ENCODE results near the gene LCT. TPM values are rescaled to one million over a fixed set of nuclear protein-coding genes. Genes with fewer than 3 reads are reported as not detected.

LCT gene
- total RNA-seq, 1 experiment from 2014 or later, result 0.19 TPM

- H3K4me2 ChIP-seq (ENCODE audit: low read depth, low read length, poor library complexity, severe bottlenecking), result no peak overlapping the region
- DNase-seq, result no peak
- H3K27ac ChIP-seq (ENCODE audit: low read length), result no peak overlapping the region
- H3K79me2 ChIP-seq (ENCODE audit: low read length), result peaks cover 50% of the 10 kb centered on the region
- H3K36me3 ChIP-seq (ENCODE audit: insufficient read depth, low read length), result peaks cover 80% of the 10 kb centered on the region
- H3K27me3 ChIP-seq (ENCODE audit: low read length), result no peaks in the 10 kb centered on the region
- no peak overlapping the region for H3K4me3 ChIP-seq (ENCODE audit: low read length)
- no peak overlapping the region for H2AFZ ChIP-seq (ENCODE audit: low read length)
- no peak overlapping the region for H3K9ac ChIP-seq (ENCODE audit: low read length)
- H3K9me3 ChIP-seq (ENCODE audit: low read length), result no peaks in the 10 kb centered on the region
- H3K4me1 ChIP-seq (ENCODE audit: low read length), result no peaks in the 10 kb centered on the region
- no peaks in the 10 kb centered on the region for H3K9me2 ChIP-seq (replicated peaks; ENCODE audit: insufficient read depth, low read length)
- H4K20me1 ChIP-seq (ENCODE audit: insufficient read depth, low read depth, low read length), result no peaks in the 10 kb centered on the region; the same call in 1 of the 2 replicates
Measured at GRCh38 chr2:135863233-135863632, 26.2 kb upstream of the LCT start.

- Histone ChIP-seq H3K9ac (ENCODE audit: low read length) (no peak overlapping the region), H2AFZ (ENCODE audit: low read length) (no peak overlapping the region), H3K79me2 (ENCODE audit: low read length) (peaks cover 47% of the 10 kb centered on the region), H3K27ac (ENCODE audit: low read length) (no peak overlapping the region), H3K9me2 (replicated peaks; ENCODE audit: insufficient read depth, low read length) (no peaks in the 10 kb centered on the region), H3K4me3 (ENCODE audit: low read length) (no peak overlapping the region), H3K4me1 (ENCODE audit: low read length) (no peaks in the 10 kb centered on the region), H4K20me1 (ENCODE audit: insufficient read depth, low read depth, low read length) (no peaks in the 10 kb centered on the region; the same call in 1 of the 2 replicates), H3K27me3 (ENCODE audit: low read length) (no peaks in the 10 kb centered on the region), H3K9me3 (ENCODE audit: low read length) (no peaks in the 10 kb centered on the region), H3K4me2 (ENCODE audit: low read depth, low read length, poor library complexity, severe bottlenecking) (no peak overlapping the region), H3K36me3 (ENCODE audit: insufficient read depth, low read length) (peaks cover 78% of the 10 kb centered on the region)
- no peak for DNase-seq
Measured at GRCh38 chr2:135862718-135863117, 25.7 kb upstream of the LCT start.

GRCh38 chr2:135853401-135853800, 16.4 kb upstream of the LCT start:
- H3K9me2 ChIP-seq (replicated peaks; ENCODE audit: insufficient read depth, low read length), result no peaks in the 10 kb centered on the region
- H3K4me1 ChIP-seq (ENCODE audit: low read length), result no peaks in the 10 kb centered on the region
- H3K27me3 ChIP-seq (ENCODE audit: low read length), result no peaks in the 10 kb centered on the region
- H3K36me3 ChIP-seq (ENCODE audit: insufficient read depth, low read length), result peaks cover 69% of the 10 kb centered on the region
- H3K4me2 ChIP-seq (ENCODE audit: low read depth, low read length, poor library complexity, severe bottlenecking), result no peak overlapping the region
- no peak overlapping the region for H2AFZ ChIP-seq (ENCODE audit: low read length)
- no peak overlapping the region for H3K4me3 ChIP-seq (ENCODE audit: low read length)
- H3K27ac ChIP-seq (ENCODE audit: low read length), result no peak overlapping the region
- no peaks in the 10 kb centered on the region for H4K20me1 ChIP-seq (ENCODE audit: insufficient read depth, low read depth, low read length)
- no peaks in the 10 kb centered on the region for H3K9me3 ChIP-seq (ENCODE audit: low read length)
- H3K79me2 ChIP-seq (ENCODE audit: low read length), result peaks cover 11% of the 10 kb centered on the region
- DNase-seq, result no peak
- no peak overlapping the region for H3K9ac ChIP-seq (ENCODE audit: low read length)

- Histone ChIP-seq H4K20me1 (ENCODE audit: insufficient read depth, low read depth, low read length) (no peaks in the 10 kb centered on the region), H3K9me2 (replicated peaks; ENCODE audit: insufficient read depth, low read length) (no peaks in the 10 kb centered on the region), H3K79me2 (ENCODE audit: low read length) (peaks cover 11% of the 10 kb centered on the region), H3K27me3 (ENCODE audit: low read length) (no peaks in the 10 kb centered on the region), H3K27ac (ENCODE audit: low read length) (no peak overlapping the region), H3K4me1 (ENCODE audit: low read length) (no peaks in the 10 kb centered on the region), H3K9me3 (ENCODE audit: low read length) (no peaks in the 10 kb centered on the region), H3K36me3 (ENCODE audit: insufficient read depth, low read length) (peaks cover 66% of the 10 kb centered on the region), H3K4me2 (ENCODE audit: low read depth, low read length, poor library complexity, severe bottlenecking) (no peak overlapping the region), H3K9ac (ENCODE audit: low read length) (no peak overlapping the region), H3K4me3 (ENCODE audit: low read length) (no peak overlapping the region), H2AFZ (ENCODE audit: low read length) (no peak overlapping the region)
- no peak for DNase-seq
Measured at GRCh38 chr2:135851858-135852257, 14.9 kb upstream of the LCT start.

- H3K9me3 ChIP-seq (ENCODE audit: low read length), result no peaks in the 10 kb centered on the region
- H3K27me3 ChIP-seq (ENCODE audit: low read length), result no peaks in the 10 kb centered on the region
- no peak overlapping the region for H3K9ac ChIP-seq (ENCODE audit: low read length)
- H3K79me2 ChIP-seq (ENCODE audit: low read length), result peaks cover 11% of the 10 kb centered on the region
- no peak for DNase-seq
- H2AFZ ChIP-seq (ENCODE audit: low read length), result no peak overlapping the region
- no peak overlapping the region for H3K27ac ChIP-seq (ENCODE audit: low read length)
- peaks cover 61% of the 10 kb centered on the region for H3K36me3 ChIP-seq (ENCODE audit: insufficient read depth, low read length)
- H3K9me2 ChIP-seq (replicated peaks; ENCODE audit: insufficient read depth, low read length), result no peaks in the 10 kb centered on the region
- no peaks in the 10 kb centered on the region for H4K20me1 ChIP-seq (ENCODE audit: insufficient read depth, low read depth, low read length)
- H3K4me3 ChIP-seq (ENCODE audit: low read length), result no peak overlapping the region
- no peaks in the 10 kb centered on the region for H3K4me1 ChIP-seq (ENCODE audit: low read length)
- H3K4me2 ChIP-seq (ENCODE audit: low read depth, low read length, poor library complexity, severe bottlenecking), result no peak overlapping the region
Measured at GRCh38 chr2:135850892-135851668, 14.1 kb upstream of the LCT start.

- H3K27me3 ChIP-seq (ENCODE audit: low read length), result no peaks in the 10 kb centered on the region
- H3K36me3 ChIP-seq (ENCODE audit: insufficient read depth, low read length), result peaks cover 72% of the 10 kb centered on the region
- no peak overlapping the region for H2AFZ ChIP-seq (ENCODE audit: low read length)
- no peaks in the 10 kb centered on the region for H3K9me2 ChIP-seq (replicated peaks; ENCODE audit: insufficient read depth, low read length)
- H3K9me3 ChIP-seq (ENCODE audit: low read length), result no peaks in the 10 kb centered on the region
- no peak overlapping the region for H3K4me2 ChIP-seq (ENCODE audit: low read depth, low read length, poor library complexity, severe bottlenecking)
- H4K20me1 ChIP-seq (ENCODE audit: insufficient read depth, low read depth, low read length), result no peaks in the 10 kb centered on the region
- H3K79me2 ChIP-seq (ENCODE audit: low read length), result peaks cover 11% of the 10 kb centered on the region
- H3K9ac ChIP-seq (ENCODE audit: low read length), result no peak overlapping the region
- no peaks in the 10 kb centered on the region for H3K4me1 ChIP-seq (ENCODE audit: low read length)
- DNase-seq, result no peak
- no peak overlapping the region for H3K27ac ChIP-seq (ENCODE audit: low read length)
- H3K4me3 ChIP-seq (ENCODE audit: low read length), result no peak overlapping the region
Measured at GRCh38 chr2:135849087-135849486, 12.1 kb upstream of the LCT start.

GRCh38 chr2:135845997-135846396, 9.0 kb upstream of the LCT start:
- Histone ChIP-seq H3K4me3 (ENCODE audit: low read length) (no peak overlapping the region), H3K27me3 (ENCODE audit: low read length) (no peaks in the 10 kb centered on the region), H3K36me3 (ENCODE audit: insufficient read depth, low read length) (peaks cover 64% of the 10 kb centered on the region), H3K9me3 (ENCODE audit: low read length) (no peaks in the 10 kb centered on the region), H3K4me2 (ENCODE audit: low read depth, low read length, poor library complexity, severe bottlenecking) (no peak overlapping the region), H2AFZ (ENCODE audit: low read length) (no peak overlapping the region), H3K4me1 (ENCODE audit: low read length) (no peaks in the 10 kb centered on the region), H3K79me2 (ENCODE audit: low read length) (peaks cover 10% of the 10 kb centered on the region), H3K9ac (ENCODE audit: low read length) (no peak overlapping the region), H3K9me2 (replicated peaks; ENCODE audit: insufficient read depth, low read length) (no peaks in the 10 kb centered on the region), H3K27ac (ENCODE audit: low read length) (no peak overlapping the region), H4K20me1 (ENCODE audit: insufficient read depth, low read depth, low read length) (no peaks in the 10 kb centered on the region)
- DNase-seq, result no peak

- no peak overlapping the region for H2AFZ ChIP-seq (ENCODE audit: low read length)
Measured at GRCh38 chr2:135845257-135845656, 8.3 kb upstream of the LCT start.

More at GRCh38 chr2:135845257-135845656, 8.3 kb upstream of the LCT start:
- Histone ChIP-seq H3K4me2 (ENCODE audit: low read depth, low read length, poor library complexity, severe bottlenecking) (no peak overlapping the region), H3K4me1 (ENCODE audit: low read length) (no peaks in the 10 kb centered on the region), H4K20me1 (ENCODE audit: insufficient read depth, low read depth, low read length) (no peaks in the 10 kb centered on the region), H3K27me3 (ENCODE audit: low read length) (no peaks in the 10 kb centered on the region), H3K79me2 (ENCODE audit: low read length) (peaks cover 4% of the 10 kb centered on the region; the same call in 1 of the 2 replicates), H3K9ac (ENCODE audit: low read length) (no peak overlapping the region), H3K4me3 (ENCODE audit: low read length) (no peak overlapping the region), H3K9me2 (replicated peaks; ENCODE audit: insufficient read depth, low read length) (no peaks in the 10 kb centered on the region), H3K27ac (ENCODE audit: low read length) (no peak overlapping the region), H3K36me3 (ENCODE audit: insufficient read depth, low read length) (peaks cover 56% of the 10 kb centered on the region), H3K9me3 (ENCODE audit: low read length) (no peaks in the 10 kb centered on the region)
- no peak for DNase-seq

All from Karpas-422 (cell line).